Transverse colon (tissue), 4 donors: ENCODE measurements around the gene FAHD1. TPM values are rescaled to one million over a fixed set of nuclear protein-coding genes. Genes with fewer than 3 reads are reported as not detected.

Experiments used
- DNase-seq: peaks from one replicate; pipeline ENCODE4 v3.0.0-alpha.2; 2019
- H3K27ac ChIP-seq, 4 donors: fragments of 200-600 bp; sonication (generic); 2 replicates each; pipeline ENCODE4 v1.5.1; 2016 to 2018; ENCODE audit warnings: inconsistent platforms in 4 of 4
- H3K27me3 ChIP-seq: fragments of 200-600 bp; sonication (generic); 2 replicates; pipeline ENCODE4 v1.5.1; 2017; ENCODE audit warnings: inconsistent platforms
- H3K36me3 ChIP-seq, 4 donors: fragments of 200-600 bp; sonication (generic); 2 replicates each; pipeline ENCODE4 v1.5.1; 2017 to 2019; ENCODE audit warnings: inconsistent platforms in 4 of 4
- H3K4me1 ChIP-seq, 4 donors: fragments of 200-600 bp; sonication (generic); 2 replicates each; pipeline ENCODE4 v1.5.1; 2017 to 2020; ENCODE audit warnings: inconsistent platforms in 4 of 4
- H3K4me3 ChIP-seq, 4 donors: fragments of 200-600 bp; sonication (generic); 1 replicate in 1 of 4; 2 replicates in 3 of 4; pipeline versions ENCODE4 v1.5.1 to v1.6.1; 2017 to 2019; ENCODE audit warnings: inconsistent platforms in 4 of 4
- H3K9me3 ChIP-seq, 2 donors: fragments of 200-600 bp; sonication (generic); 2 replicates each; pipeline ENCODE4 v1.5.1; 2017 to 2019; ENCODE audit warnings: inconsistent platforms in 2 of 2
- CTCF ChIP-seq, 5 experiments: fragments of 200-600 bp in 3 of 5; fragments of 450-650 bp in 2 of 5; sonication (generic) in 3 of 5; IDR thresholded peaks; 1 replicate in 2 of 5; 2 replicates in 3 of 5; pipeline ENCODE4 v1.5.1; 2016 to 2017; ENCODE audit warnings: antibody characterized with exemption in 5 of 5, inconsistent platforms in 3 of 5, mild to moderate bottlenecking in 2 of 5, moderate library complexity in 1 of 5
- EP300 ChIP-seq: sonication (generic); formaldehyde crosslinking; IDR thresholded peaks from one replicate; pipeline ENCODE4 v1.6.1; 2017; ENCODE audit warnings: antibody characterized with exemption, low read depth
- POLR2A ChIP-seq: fragments of 450-650 bp; IDR thresholded peaks from one replicate; pipeline ENCODE4 v1.6.1; 2016; ENCODE audit warnings: antibody characterized with exemption, mild to moderate bottlenecking, moderate library complexity
- POLR2AphosphoS5 ChIP-seq, 3 donors: sonication (generic); formaldehyde crosslinking; IDR thresholded peaks; one replicate each; pipeline ENCODE4 v1.6.1; 2016; ENCODE audit warnings: antibody characterized with exemption in 3 of 3
- WGBS, 2 donors: methylation state at CpG; one replicate each; pipeline ENCODE4 v1.1.5; 2018; ENCODE audit warnings: low coverage in 1 of 2; 5-methylcytosine and 5-hydroxymethylcytosine counted together
- in situ Hi-C, 4 donors: fragments of 200-750 bp; cut with MboI; loops; one replicate each; pipeline versions ENCODE4 v1.15.0 to v1.15.1; 2017; ENCODE audit warnings: low sequenced_read_pairs in 3 of 4, low pct_ligation_motif_present in 1 of 4, low pct_unique_long_range_greater_than_20kb in 1 of 4
- intact Hi-C: fragments of 100-400 bp; cut with DNase I; formaldehyde crosslinking; loops from one replicate; pipeline ENCODE4 v1.15.1; 2023; ENCODE audit warnings: low total_unique reads
- total RNA-seq, 4 donors: library from RNA; depleted of rRNA; stranded (reverse); fragments of >200 nt; gene quantifications; one replicate each; pipeline ENCODE4 v1.1.0, GENCODE V29; 2016

FAHD1 gene
- total RNA-seq, 4 donors from 2014 or later, result 88.0 to 149 (median 104) TPM

GRCh38 chr16:1857433-1858097, 30.6 kb downstream of the FAHD1 start:
- H3K9me3 ChIP-seq, result no peaks in the 10 kb centered on the region
- WGBS, 2 donors, result 24 to 49% methylated on average over 5 of the region's 5 CpGs
- peaks cover 0 to 4% (median 2%) of the 10 kb centered on the region in 4 donors for H3K4me1 ChIP-seq
- no peak overlapping the region for H3K4me3 ChIP-seq
- TF ChIP-seq EP300, result no peak
- in situ Hi-C loops (no loop called here), intact Hi-C loops (no loop called here)
- H3K27ac ChIP-seq, result no peak overlapping the region
- DNase-seq, result no peak
- H3K27me3 ChIP-seq, result peaks cover 48% of the 10 kb centered on the region
- H3K36me3 ChIP-seq, result no peaks in the 10 kb centered on the region

GRCh38 chr16:1858189-1858865, 31.3 kb downstream of the FAHD1 start:
- H3K4me1 ChIP-seq, result peaks cover 0 to 4% (median 2%) of the 10 kb centered on the region in 4 donors
- in situ Hi-C loops (no loop called here), intact Hi-C loops (no loop called here)
- WGBS, 2 donors, result 15 to 37% methylated on average over 3 to 8 of the region's 8 CpGs
- H3K27ac ChIP-seq, result no peak overlapping the region
- DNase-seq, result no peak
- H3K4me3 ChIP-seq, result no peak overlapping the region
- H3K36me3 ChIP-seq, result no peaks in the 10 kb centered on the region
- peaks cover 51% of the 10 kb centered on the region for H3K27me3 ChIP-seq
- TF ChIP-seq EP300, result no peak
- TF ChIP-seq POLR2A, result no peak
- no peak for TF ChIP-seq POLR2AphosphoS5 (IDR thresholded peaks at IDR 0.05)
- TF ChIP-seq CTCF (IDR thresholded peaks at IDR 0.05), result no peak
- H3K9me3 ChIP-seq, result no peaks in the 10 kb centered on the region

GRCh38 chr16:1859650-1860049, 32.6 kb downstream of the FAHD1 start:
- TF ChIP-seq POLR2A, result no peak
- TF ChIP-seq POLR2AphosphoS5 (IDR thresholded peaks at IDR 0.05), result no peak
- peak; percentile 64 for DNase-seq
- H3K9me3 ChIP-seq, result no peaks in the 10 kb centered on the region
- WGBS, 2 donors, result 14 to 19% methylated on average over 3 to 8 of the region's 8 CpGs
- H3K27ac ChIP-seq, result no peak overlapping the region
- no peaks in the 10 kb centered on the region for H3K36me3 ChIP-seq
- in situ Hi-C loops, result loop anchor here in 1 of 4 donors (5.0 kb wide), 1 partner anchor 73 kb away; no protein-coding TSS in a partner anchor
- intact Hi-C loops, result no loop called here
- no peak overlapping the region for H3K4me3 ChIP-seq
- H3K27me3 ChIP-seq, result peaks cover 53% of the 10 kb centered on the region
- H3K4me1 ChIP-seq, result peaks cover 0 to 8% (median 3%) of the 10 kb centered on the region in 4 donors

- H3K4me1 ChIP-seq, result peaks cover 0 to 8% (median 3%) of the 10 kb centered on the region in 4 donors
- H3K27me3 ChIP-seq, result peaks cover 51% of the 10 kb centered on the region
- TF ChIP-seq POLR2AphosphoS5 (IDR thresholded peaks at IDR 0.05) (no peak), EP300 (no peak), CTCF (IDR thresholded peaks at IDR 0.05) (no peak), POLR2A (no peak)
- in situ Hi-C loops, result loop anchor here in 1 of 4 donors (5.0 kb wide), 1 partner anchor 71 kb away; no protein-coding TSS in a partner anchor
- no peaks in the 10 kb centered on the region for H3K36me3 ChIP-seq
- intact Hi-C loops, result no loop called here
- 57 to 77% methylated on average over 2 to 5 of the region's 5 CpGs for WGBS, 2 donors
- no peak overlapping the region for H3K4me3 ChIP-seq
- no peak for DNase-seq
- no peaks in the 10 kb centered on the region for H3K9me3 ChIP-seq
- H3K27ac ChIP-seq, result no peak overlapping the region
Measured at GRCh38 chr16:1861730-1862129, 34.7 kb downstream of the FAHD1 start.

GRCh38 chr16:1862394-1862793, 35.4 kb downstream of the FAHD1 start:
- H3K36me3 ChIP-seq, result no peaks in the 10 kb centered on the region
- H3K27me3 ChIP-seq, result peaks cover 44% of the 10 kb centered on the region
- H3K9me3 ChIP-seq, result no peaks in the 10 kb centered on the region
- no peak for TF ChIP-seq EP300
- TF ChIP-seq POLR2A, result no peak
- no peak for TF ChIP-seq CTCF (IDR thresholded peaks at IDR 0.05)
- TF ChIP-seq POLR2AphosphoS5 (IDR thresholded peaks at IDR 0.05), result no peak
- no peak overlapping the region for H3K27ac ChIP-seq
- 83% methylated on average over 9 of the region's 9 CpGs; no CpG with 5 or more reads in 1 of the 2 donors for WGBS, 2 donors
- intact Hi-C loops (no loop called here), in situ Hi-C loops (loop anchor here in 1 of 4 donors (5.0 kb wide), 1 partner anchor 70 kb away; no protein-coding TSS in a partner anchor)
- H3K4me1 ChIP-seq, result peaks cover 0 to 8% (median 3%) of the 10 kb centered on the region in 4 donors
- DNase-seq, result no peak
- H3K4me3 ChIP-seq, result no peak overlapping the region
